Suprapubic skin (tissue), 3 donors: ENCODE results near the gene G2E3.

ENCODE experiments used
- POLR2A ChIP-seq, 2 donors: fragments of 450-650 bp; IDR thresholded peaks; one replicate each; pipeline ENCODE4 v1.6.1; 2017; ENCODE audit warnings: antibody characterized with exemption in 2 of 2, mild to moderate bottlenecking in 2 of 2, moderate library complexity in 2 of 2
- TF ChIP-seq, protein P1 (sequence below), 2 donors: fragments of 200-600 bp in 1 of 2; fragments of 450-650 bp in 1 of 2; sonication (generic) in 1 of 2; IDR thresholded peaks; one replicate each; pipeline ENCODE4 v1.5.1; 2016 to 2019; ENCODE audit warnings: antibody characterized with exemption in 2 of 2, mild to moderate bottlenecking in 1 of 2, moderate library complexity in 1 of 2

DNA sequence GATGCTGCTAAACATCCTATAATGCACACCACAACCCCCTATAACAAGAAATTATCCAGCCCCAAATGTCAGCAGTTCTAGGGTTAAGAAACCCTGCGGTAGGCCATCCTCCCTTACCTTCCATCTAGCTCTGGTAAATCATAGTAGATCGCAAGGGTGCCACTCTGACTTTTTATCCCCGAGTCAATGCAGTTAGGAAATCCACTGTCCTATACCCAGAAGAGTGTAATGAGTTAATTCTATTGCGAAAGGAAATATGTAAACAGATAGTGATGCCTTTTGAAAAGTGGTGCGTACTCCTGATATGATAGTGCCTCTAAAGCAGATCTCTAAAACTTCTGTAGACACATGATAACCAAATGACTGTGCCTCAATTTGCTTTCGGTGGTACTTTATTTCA lies 93.0 kb downstream of the G2E3 start:
- TF ChIP-seq, protein P1, sequence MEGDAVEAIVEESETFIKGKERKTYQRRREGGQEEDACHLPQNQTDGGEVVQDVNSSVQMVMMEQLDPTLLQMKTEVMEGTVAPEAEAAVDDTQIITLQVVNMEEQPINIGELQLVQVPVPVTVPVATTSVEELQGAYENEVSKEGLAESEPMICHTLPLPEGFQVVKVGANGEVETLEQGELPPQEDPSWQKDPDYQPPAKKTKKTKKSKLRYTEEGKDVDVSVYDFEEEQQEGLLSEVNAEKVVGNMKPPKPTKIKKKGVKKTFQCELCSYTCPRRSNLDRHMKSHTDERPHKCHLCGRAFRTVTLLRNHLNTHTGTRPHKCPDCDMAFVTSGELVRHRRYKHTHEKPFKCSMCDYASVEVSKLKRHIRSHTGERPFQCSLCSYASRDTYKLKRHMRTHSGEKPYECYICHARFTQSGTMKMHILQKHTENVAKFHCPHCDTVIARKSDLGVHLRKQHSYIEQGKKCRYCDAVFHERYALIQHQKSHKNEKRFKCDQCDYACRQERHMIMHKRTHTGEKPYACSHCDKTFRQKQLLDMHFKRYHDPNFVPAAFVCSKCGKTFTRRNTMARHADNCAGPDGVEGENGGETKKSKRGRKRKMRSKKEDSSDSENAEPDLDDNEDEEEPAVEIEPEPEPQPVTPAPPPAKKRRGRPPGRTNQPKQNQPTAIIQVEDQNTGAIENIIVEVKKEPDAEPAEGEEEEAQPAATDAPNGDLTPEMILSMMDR (IDR thresholded peaks at IDR 0.05): no peak
- TF ChIP-seq POLR2A (IDR thresholded peaks at IDR 0.05): no peak
